H1 (cell line): Measurements from ENCODE around the gene SNX25. TPM values are rescaled to one million over a fixed set of nuclear protein-coding genes. Genes with fewer than 3 reads are reported as not detected.

Source experiments
- CTCF ChIA-PET: fragments of 300-600 bp; sonication (Branson Sonifier 250); formaldehyde crosslinking; loops from one replicate; lab custom pipeline; 2021; ENCODE audit not compliant: partially characterized antibody; lab: Charles Lee
- POLR2A ChIA-PET: fragments of 300-600 bp; sonication (Branson Sonifier 250); formaldehyde crosslinking; loops from one replicate; lab custom pipeline; 2021; ENCODE audit warnings: inconsistent platforms; ENCODE audit not compliant: partially characterized antibody; lab: Charles Lee
- DNase-seq, 2 experiments: peaks; one replicate each; pipeline versions ENCODE4 v3.0.0 to v3.0.0-alpha.2; 2010 to 2022; ENCODE audit warnings: low spot score in 2 of 2, low read depth in 1 of 2, mixed read lengths in 1 of 2
- FAIRE-seq: peaks from 2 replicates; lab custom pipeline; 2011; peaks lifted over from hg19 to GRCh38; lab: Jason Lieb, UNC
- H2AFZ ChIP-seq: 2 replicates; pipeline ENCODE4 v1.8.1; 2012; ENCODE audit warnings: low read length, inconsistent platforms
- H2AK5ac ChIP-seq: 2 replicates; pipeline ENCODE4 v1.6.1; 2013; ENCODE audit warnings: low read depth, low read length
- H2BK120ac ChIP-seq: replicated peaks from 2 replicates; pipeline ENCODE3; 2013; ENCODE audit warnings: low read depth, low read length, inconsistent platforms
- H2BK12ac ChIP-seq: 2 replicates; pipeline ENCODE4 v1.6.1; 2013; ENCODE audit warnings: low read depth, low read length
- H2BK15ac ChIP-seq: 2 replicates; pipeline ENCODE4 v1.6.1; 2013; ENCODE audit warnings: low read length
- H2BK20ac ChIP-seq: 2 replicates; pipeline ENCODE4 v1.6.1; 2013; ENCODE audit warnings: low read length
- H2BK5ac ChIP-seq: 2 replicates; pipeline ENCODE4 v1.6.1; 2013; ENCODE audit warnings: low read depth, low read length
- H3K14ac ChIP-seq: 2 replicates; pipeline ENCODE4 v1.6.1; 2013; ENCODE audit warnings: inconsistent platforms; ENCODE audit not compliant: insufficient read length
- H3K18ac ChIP-seq: 2 replicates; pipeline ENCODE4 v1.6.1; 2013; ENCODE audit warnings: low read length; ENCODE audit errors: extremely low read depth
- H3K23ac ChIP-seq: 2 replicates; pipeline ENCODE4 v1.6.1; 2013; ENCODE audit warnings: inconsistent platforms; ENCODE audit not compliant: insufficient read length
- H3K23me2 ChIP-seq: 2 replicates; pipeline ENCODE4 v1.6.1; 2013; ENCODE audit warnings: low read depth, low read length
- H3K27ac ChIP-seq: 2 replicates; pipeline ENCODE4 v1.6.1; 2011; ENCODE audit warnings: low read depth, low read length, inconsistent platforms
- H3K27me3 ChIP-seq, 4 experiments: replicated peaks in 1 of 4; 1 replicate in 1 of 4; 2 replicates in 3 of 4; pipeline versions ENCODE4 v1.6.1 to v1.8.1; 2011 to 2013; ENCODE audit warnings: low read length in 3 of 4, mild to moderate bottlenecking in 3 of 4, inconsistent platforms in 2 of 4, mixed read lengths in 2 of 4, moderate library complexity in 1 of 4; ENCODE audit not compliant: control insufficient read depth in 3 of 4, insufficient read depth in 3 of 4; ENCODE audit errors: extremely low read depth in 1 of 4
- H3K36me3 ChIP-seq, 4 experiments: 2 replicates each; pipeline versions ENCODE4 v1.6.1 to v1.8.1; 2011 to 2013; ENCODE audit warnings: mild to moderate bottlenecking in 4 of 4, low read length in 3 of 4, moderate library complexity in 2 of 4, control low read depth in 1 of 4, inconsistent platforms in 1 of 4; ENCODE audit not compliant: insufficient read depth in 4 of 4, control insufficient read depth in 2 of 4
- H3K4ac ChIP-seq: replicated peaks from 2 replicates; pipeline ENCODE3; 2013; ENCODE audit warnings: low read length, low read depth, mixed read lengths, inconsistent platforms; ENCODE audit not compliant: insufficient read length
- H3K4me1 ChIP-seq, 4 experiments: replicated peaks in 1 of 4; 1 replicate in 1 of 4; 2 replicates in 3 of 4; pipeline versions ENCODE4 v1.6.1 to v1.8.1; 2011 to 2013; ENCODE audit warnings: low read length in 3 of 4, inconsistent platforms in 2 of 4, mixed read lengths in 1 of 4; ENCODE audit not compliant: insufficient read depth in 4 of 4, control insufficient read depth in 3 of 4
- H3K4me2 ChIP-seq, 2 experiments: 2 replicates each; pipeline versions ENCODE4 v1.6.1 to v1.8.1; 2011 to 2013; ENCODE audit warnings: low read depth in 2 of 2, low read length in 2 of 2, control low read depth in 1 of 2, inconsistent platforms in 1 of 2, mild to moderate bottlenecking in 1 of 2; ENCODE audit not compliant: insufficient read depth in 1 of 2
- H3K4me3 ChIP-seq, 4 experiments: fragments of 200-600, 300-600 bp in 1 of 4; sonication (generic), shearing (Covaris generic), sonication (Bioruptor Twin) in 1 of 4; 2 replicates each; pipeline versions ENCODE4 v1.5.1 to v1.8.1; 2011 to 2016; ENCODE audit warnings: low read length in 4 of 4, low read depth in 3 of 4, control low read depth in 2 of 4, inconsistent platforms in 2 of 4, mild to moderate bottlenecking in 2 of 4, mixed read lengths in 1 of 4, moderate library complexity in 1 of 4; ENCODE audit not compliant: insufficient read depth in 2 of 4; ENCODE audit errors: extremely low read depth in 1 of 4
- H3K56ac ChIP-seq: replicated peaks from 2 replicates; pipeline ENCODE3; 2013; ENCODE audit warnings: low read depth, mild to moderate bottlenecking, mixed read lengths, low read length, inconsistent platforms; ENCODE audit not compliant: insufficient read length
- H3K79me1 ChIP-seq: 2 replicates; pipeline ENCODE4 v1.6.1; 2013; ENCODE audit warnings: low read depth, low read length, control low read depth
- H3K79me2 ChIP-seq, 2 experiments: 2 replicates each; pipeline versions ENCODE4 v1.6.1 to v1.8.1; 2012 to 2013; ENCODE audit warnings: low read length in 2 of 2, mild to moderate bottlenecking in 2 of 2, inconsistent platforms in 1 of 2; ENCODE audit not compliant: insufficient read depth in 2 of 2, control insufficient read depth in 1 of 2
- H3K9ac ChIP-seq, 4 experiments: replicated peaks in 1 of 4; 1 replicate in 1 of 4; 2 replicates in 3 of 4; pipeline versions ENCODE4 v1.6.1 to v1.8.1; 2011 to 2013; ENCODE audit warnings: low read depth in 3 of 4, low read length in 3 of 4, control low read depth in 2 of 4, mild to moderate bottlenecking in 2 of 4, moderate library complexity in 2 of 4, inconsistent platforms in 1 of 4; ENCODE audit errors: extremely low read depth in 1 of 4
- H3K9me3 ChIP-seq, 2 experiments: 2 replicates each; pipeline versions ENCODE4 v1.6.1 to v1.8.1; 2012 to 2013; ENCODE audit warnings: mild to moderate bottlenecking in 2 of 2, moderate library complexity in 2 of 2, control low read depth in 1 of 2, inconsistent platforms in 1 of 2, low read depth in 1 of 2, low read length in 1 of 2, mixed read lengths in 1 of 2; ENCODE audit not compliant: insufficient read depth in 2 of 2
- H4K20me1 ChIP-seq, 2 experiments: replicated peaks in 1 of 2; 2 replicates each; pipeline versions ENCODE3 to v1.8.1; 2011 to 2013; ENCODE audit warnings: inconsistent platforms in 2 of 2, low read length in 2 of 2, mild to moderate bottlenecking in 1 of 2; ENCODE audit not compliant: insufficient read depth in 2 of 2, control insufficient read depth in 1 of 2
- H4K5ac ChIP-seq: 2 replicates; pipeline ENCODE4 v1.6.1; 2013; ENCODE audit warnings: low read length, low read depth, mixed read lengths, inconsistent platforms; ENCODE audit not compliant: insufficient read length
- H4K8ac ChIP-seq: 2 replicates; pipeline ENCODE4 v1.8.0; 2013; ENCODE audit warnings: mild to moderate bottlenecking, moderate library complexity, low read length, inconsistent platforms; ENCODE audit not compliant: insufficient read depth; ENCODE audit errors: extremely low read depth
- H4K91ac ChIP-seq: replicated peaks from 2 replicates; pipeline ENCODE3; 2013; ENCODE audit warnings: low read length, mixed read lengths, inconsistent platforms; ENCODE audit not compliant: insufficient read length
- CHD1 ChIP-seq: IDR thresholded peaks from 2 replicates; pipeline ENCODE4 v1.6.1; 2012; ENCODE audit warnings: low read depth, low read length, improper control_type of control experiment
- CTCF ChIP-seq, 3 experiments: IDR thresholded peaks; 1 replicate in 2 of 3; 2 replicates in 1 of 3; pipeline versions ENCODE4 v1.5.1 to v1.6.1; 2011; ENCODE audit warnings: low read length in 3 of 3, mild to moderate bottlenecking in 3 of 3, inconsistent platforms in 2 of 3, low read depth in 1 of 3, moderate library complexity in 1 of 3; ENCODE audit not compliant: insufficient read depth in 1 of 3; ENCODE audit errors: control extremely low read depth in 1 of 3
- PHF8 ChIP-seq: fragments of 200-600 bp; sonication (generic); conservative IDR thresholded peaks from 2 replicates; pipeline ENCODE4 v1.7.1; 2012; ENCODE audit warnings: low read depth, mild to moderate bottlenecking, inconsistent platforms, low read length, moderate library complexity
- SIRT6 ChIP-seq: IDR thresholded peaks from one replicate; pipeline ENCODE4 v1.7.1; 2012; ENCODE audit warnings: low read length, inconsistent platforms
- YY1 ChIP-seq: IDR thresholded peaks from 2 replicates; pipeline ENCODE4 v1.6.1; 2011; ENCODE audit warnings: low read depth, mild to moderate bottlenecking, low read length
- WGBS, 2 experiments: shearing (Covaris generic) in 1 of 2; methylation state at CpG; one replicate each; pipeline versions ENCODE4 v1.1.6 to v1.1.7; 2013 to 2015; ENCODE audit warnings: low lambda C conversion rate in 2 of 2, mixed read lengths in 2 of 2, inconsistent platforms in 1 of 2, low coverage in 1 of 2, missing lambda C conversion rate in 1 of 2; ENCODE audit not compliant: insufficient replicate concordance in 2 of 2, insufficient coverage in 1 of 2, insufficient read length in 1 of 2; ENCODE audit errors: extremely low coverage in 1 of 2, missing lambda C conversion rate in 1 of 2; 5-methylcytosine and 5-hydroxymethylcytosine counted together
- polyA plus RNA-seq, 7 experiments: library from polyadenylated mRNA; depleted of rRNA in 3 of 7; stranded (reverse) in 5 of 7; unstranded in 2 of 7; fragments of >200 nt in 5 of 7; fragments of 200-250 nt in 2 of 7; gene quantifications; 1 replicate in 5 of 7; 2 replicates in 1 of 7; 4 replicates in 1 of 7; pipeline versions ENCODE4 v1.2.1 to v1.2.3, GENCODE V29; 2011 to 2013; ENCODE audit warnings: missing spikeins in 2 of 7, mixed read lengths in 2 of 7
- total RNA-seq: library from RNA; stranded (reverse); fragmentation: NEBNext Ultra II Directional; extraction: Animal tissue kit (Norgen Biotek cat#: 25700); gene quantifications from 2 replicates; pipeline ENCODE4 v1.2.1, GENCODE V29; 2021

SNX25 gene
- total and polyA plus RNA-seq, 2 of the 8 experiments (the other 6 are each of a cell fraction or from before 2014, with no cell fraction given): 5.4 to 19.9 TPM

DNA sequence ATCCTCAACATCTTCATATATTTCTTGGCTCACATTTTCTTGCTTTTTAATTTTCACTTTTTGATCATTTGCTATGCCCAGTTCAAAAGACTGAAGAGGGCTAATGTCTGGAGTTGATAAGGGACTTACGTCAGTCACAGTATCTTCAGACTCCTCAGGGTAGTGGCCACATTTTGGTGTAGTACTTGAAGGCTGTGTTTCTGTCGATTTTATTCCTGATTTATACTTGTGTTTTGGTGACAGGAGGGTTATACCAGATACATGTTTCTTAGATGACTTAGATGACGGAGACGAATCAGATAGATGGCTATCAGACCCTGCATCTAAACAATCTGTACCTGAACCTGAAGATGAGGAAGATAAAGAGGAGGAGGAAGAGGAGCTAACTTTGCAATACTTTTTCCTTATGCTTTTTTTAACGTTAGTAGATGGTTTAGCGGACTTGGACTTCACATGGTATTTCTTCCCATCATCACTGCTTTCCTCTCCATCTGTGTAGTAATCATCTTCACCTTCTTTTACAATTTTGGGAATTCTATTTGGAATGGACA, 19.0 kb upstream of the SNX25 start:
- Histone ChIP-seq H3K36me3 (peaks cover 0 to 17% (median 7%) of the 10 kb centered on the region in 4 experiments; a peak in 5 of 8 replicates), H2BK15ac (no peak overlapping the region), H3K23me2 (no peaks in the 10 kb centered on the region), H4K20me1 (no peaks in the 10 kb centered on the region), H3K4me2 (no peak overlapping the region), H2BK120ac (no peak overlapping the region), H2BK5ac (no peak overlapping the region)
- TF ChIP-seq PHF8 (no peak), SIRT6 (no peak), CTCF (IDR thresholded peaks at IDR 0.05; ENCODE audit: control extremely low read depth in 1 of 3, insufficient read depth in 1 of 3, low read depth in 1 of 3, low read length in 3 of 3) (no peak), CHD1 (no peak), YY1 (no peak)
- TF ChIP-seq, all 59 proteins: peak for 0
- Histone ChIP-seq H3K4me1 (no peaks in the 10 kb centered on the region), H3K9ac (no peak overlapping the region), H3K56ac (no peak overlapping the region), H3K79me1 (no peaks in the 10 kb centered on the region; the same call in 1 of the 2 replicates), H2BK12ac (no peak overlapping the region), H2BK20ac (no peak overlapping the region), H3K27ac (no peak overlapping the region), H3K14ac (no peak overlapping the region), H3K4me3 (no peak overlapping the region), H4K8ac (no peak overlapping the region), H3K23ac (no peak overlapping the region), H3K79me2 (peaks cover 0 to 17% of the 10 kb centered on the region in 2 experiments; a peak in 3 of 4 replicates), H3K27me3 (no peaks in the 10 kb centered on the region), H4K5ac (no peak overlapping the region), H2AK5ac (no peak overlapping the region), H3K18ac (no peak overlapping the region), H2AFZ (no peak overlapping the region), H3K4ac (no peak overlapping the region), H3K9me3 (no peaks in the 10 kb centered on the region), H4K91ac (no peak overlapping the region)
- CTCF ChIA-PET: no interaction called here
- 95% methylated on average over 6 of the region's 6 CpGs; no CpG with 5 or more reads in 1 of the 2 experiments for WGBS, 2 experiments
- FAIRE-seq: no peak
- POLR2A ChIA-PET: no interaction called here
- no peak for DNase-seq
